HG02852 (cell line): ENCODE results near the gene CD40.

Source experiments
- ATAC-seq: cut with Tn5 transposase; IDR thresholded peaks from one replicate; pipeline ENCODE4 v1.9.1; 2021; ENCODE audit warnings: mild to moderate bottlenecking, moderate library complexity; ENCODE audit not compliant: unreplicated experiment

CD40 gene

GRCh38 chr20:46121184-46121930 is 3.2 kb downstream of the CD40 start:
- no peak for ATAC-seq

GRCh38 chr20:46122071-46122470 is 4.0 kb downstream of the CD40 start:
- ATAC-seq: no peak

- no peak for ATAC-seq
Observed at GRCh38 chr20:46122516-46123481, 4.7 kb downstream of the CD40 start.

GRCh38 chr20:46123482-46124245 is 5.5 kb downstream of the CD40 start:
- ATAC-seq: no peak

- no peak for ATAC-seq
Observed at GRCh38 chr20:46126440-46127056, 8.4 kb downstream of the CD40 start.

- no peak for ATAC-seq
Observed at GRCh38 chr20:46127396-46128010, 9.4 kb downstream of the CD40 start.

GRCh38 chr20:46128310-46129151 is 10.4 kb downstream of the CD40 start:
- no peak for ATAC-seq

- ATAC-seq: no peak
Observed at GRCh38 chr20:46129955-46130481, 11.9 kb downstream of the CD40 start.

GRCh38 chr20:46130534-46130933 is 12.4 kb downstream of the CD40 start:
- no peak for ATAC-seq

GRCh38 chr20:46131396-46131795 is 13.3 kb downstream of the CD40 start:
- no peak for ATAC-seq

GRCh38 chr20:46132705-46133120 is 14.6 kb downstream of the CD40 start:
- no peak for ATAC-seq

- no peak for ATAC-seq
Observed at GRCh38 chr20:46133886-46134654, 16.0 kb downstream of the CD40 start.

- ATAC-seq: no peak
Observed at GRCh38 chr20:46134716-46135115, 16.6 kb downstream of the CD40 start.

- ATAC-seq: no peak
Observed at GRCh38 chr20:46135856-46136633, 17.9 kb downstream of the CD40 start.

- ATAC-seq: no peak
Observed at GRCh38 chr20:46137816-46138215, 19.7 kb downstream of the CD40 start.

- no peak for ATAC-seq
Observed at GRCh38 chr20:46139266-46139889, 21.3 kb downstream of the CD40 start.

GRCh38 chr20:46139908-46140482 is 21.9 kb downstream of the CD40 start:
- no peak for ATAC-seq
